Hypothalamus (tissue), 51 donors: ENCODE measurements around the gene CCDC167.

Experiments
- DNase-seq, 51 donors: peaks; one replicate each; lab custom pipeline; 2025; lab: John Stamatoyannopoulos, UW

CCDC167 gene

GRCh38 chr6:37435816-37436215, 63.9 kb downstream of the CCDC167 start:
- no peak for DNase-seq

GRCh38 chr6:37435373-37435772, 64.3 kb downstream of the CCDC167 start:
- DNase-seq: no peak

- peak in 13 of 51 donors; percentile 21 to 59 (median 43) for DNase-seq
Observed at GRCh38 chr6:37433657-37434271, 65.9 kb downstream of the CCDC167 start.
